Measurements from ENCODE around the gene PI4KA.

GRCh38 chr22:20742764-20743163, 115.8 kb downstream of the PI4KA start:
- TF ChIP-seq CTCF (IDR thresholded peaks at IDR 0.05) (no peak), SIN3A (IDR thresholded peaks at IDR 0.05; ENCODE audit: borderline replicate concordance, insufficient read depth, low read depth, low read length) (no peak), POLR2AphosphoS5 (IDR thresholded peaks at IDR 0.05; ENCODE audit: low read depth, low read length) (no peak), TCF7L2 (IDR thresholded peaks at IDR 0.05; ENCODE audit: low read depth, low read length) (no peak)
- TF ChIP-seq, protein P1, sequence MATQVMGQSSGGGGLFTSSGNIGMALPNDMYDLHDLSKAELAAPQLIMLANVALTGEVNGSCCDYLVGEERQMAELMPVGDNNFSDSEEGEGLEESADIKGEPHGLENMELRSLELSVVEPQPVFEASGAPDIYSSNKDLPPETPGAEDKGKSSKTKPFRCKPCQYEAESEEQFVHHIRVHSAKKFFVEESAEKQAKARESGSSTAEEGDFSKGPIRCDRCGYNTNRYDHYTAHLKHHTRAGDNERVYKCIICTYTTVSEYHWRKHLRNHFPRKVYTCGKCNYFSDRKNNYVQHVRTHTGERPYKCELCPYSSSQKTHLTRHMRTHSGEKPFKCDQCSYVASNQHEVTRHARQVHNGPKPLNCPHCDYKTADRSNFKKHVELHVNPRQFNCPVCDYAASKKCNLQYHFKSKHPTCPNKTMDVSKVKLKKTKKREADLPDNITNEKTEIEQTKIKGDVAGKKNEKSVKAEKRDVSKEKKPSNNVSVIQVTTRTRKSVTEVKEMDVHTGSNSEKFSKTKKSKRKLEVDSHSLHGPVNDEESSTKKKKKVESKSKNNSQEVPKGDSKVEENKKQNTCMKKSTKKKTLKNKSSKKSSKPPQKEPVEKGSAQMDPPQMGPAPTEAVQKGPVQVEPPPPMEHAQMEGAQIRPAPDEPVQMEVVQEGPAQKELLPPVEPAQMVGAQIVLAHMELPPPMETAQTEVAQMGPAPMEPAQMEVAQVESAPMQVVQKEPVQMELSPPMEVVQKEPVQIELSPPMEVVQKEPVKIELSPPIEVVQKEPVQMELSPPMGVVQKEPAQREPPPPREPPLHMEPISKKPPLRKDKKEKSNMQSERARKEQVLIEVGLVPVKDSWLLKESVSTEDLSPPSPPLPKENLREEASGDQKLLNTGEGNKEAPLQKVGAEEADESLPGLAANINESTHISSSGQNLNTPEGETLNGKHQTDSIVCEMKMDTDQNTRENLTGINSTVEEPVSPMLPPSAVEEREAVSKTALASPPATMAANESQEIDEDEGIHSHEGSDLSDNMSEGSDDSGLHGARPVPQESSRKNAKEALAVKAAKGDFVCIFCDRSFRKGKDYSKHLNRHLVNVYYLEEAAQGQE (IDR thresholded peaks at IDR 0.05; ENCODE audit: insufficient read depth in 1 of 2, low read depth in 2 of 2, low read length in 1 of 2) = no peak
